Astrocyte (in vitro differentiated cells and primary cell): ENCODE measurements around the gene SMARCA2. TPM values are rescaled to one million over a fixed set of nuclear protein-coding genes. Genes with fewer than 3 reads are reported as not detected.

ENCODE experiments used
- DNase-seq: peaks from one replicate; pipeline ENCODE4 v3.0.0-alpha.2; 2010; ENCODE audit warnings: low read depth
- FAIRE-seq: peaks from 2 replicates; lab custom pipeline; 2011; peaks lifted over from hg19 to GRCh38; lab: Jason Lieb, UNC
- H2AFZ ChIP-seq: 2 replicates; pipeline ENCODE4 v1.6.0; 2012; ENCODE audit warnings: low read depth, low read length, inconsistent platforms
- H3K27ac ChIP-seq: 2 replicates; pipeline ENCODE4 v1.5.1; 2011; ENCODE audit warnings: low read depth, low read length, inconsistent platforms
- H3K27me3 ChIP-seq: 2 replicates; pipeline ENCODE4 v1.6.0; 2011; ENCODE audit warnings: low read length, inconsistent platforms; ENCODE audit not compliant: insufficient read depth
- H3K36me3 ChIP-seq: 2 replicates; pipeline ENCODE4 v1.5.1; 2011; ENCODE audit warnings: low read length, inconsistent platforms; ENCODE audit not compliant: insufficient read depth
- H3K4me1 ChIP-seq: 2 replicates; pipeline ENCODE4 v1.5.1; 2011; ENCODE audit warnings: low read length, inconsistent platforms; ENCODE audit not compliant: insufficient read depth
- H3K4me2 ChIP-seq: 2 replicates; pipeline ENCODE4 v1.6.0; 2012; ENCODE audit warnings: low read length, inconsistent platforms
- H3K4me3 ChIP-seq: 2 replicates; pipeline ENCODE4 v1.5.1; 2011; ENCODE audit warnings: low read depth, mild to moderate bottlenecking, low read length, inconsistent platforms; ENCODE audit not compliant: insufficient read depth
- H3K79me2 ChIP-seq: 2 replicates; pipeline ENCODE4 v1.6.0; 2012; ENCODE audit warnings: mild to moderate bottlenecking, low read length, inconsistent platforms; ENCODE audit not compliant: insufficient read depth
- H3K9ac ChIP-seq: 2 replicates; pipeline ENCODE4 v1.6.0; 2012; ENCODE audit warnings: mild to moderate bottlenecking, low read length, inconsistent platforms
- H3K9me3 ChIP-seq: 2 replicates; pipeline ENCODE4 v1.5.1; 2012; ENCODE audit warnings: low read depth, mild to moderate bottlenecking, low read length, inconsistent platforms; ENCODE audit not compliant: insufficient read depth
- H4K20me1 ChIP-seq: 2 replicates; pipeline ENCODE4 v1.6.0; 2012; ENCODE audit warnings: low read length, inconsistent platforms; ENCODE audit not compliant: insufficient read depth
- H3K27ac Mint-ChIP-seq: one replicate; pipeline ENCODE4 v1.8.0; 2021; ENCODE audit warnings: mild to moderate bottlenecking, mixed read lengths; ENCODE audit not compliant: unreplicated experiment
- H3K27me3 Mint-ChIP-seq: one replicate; pipeline ENCODE4 v1.8.0; 2021; ENCODE audit warnings: low read depth, mixed read lengths; ENCODE audit not compliant: unreplicated experiment
- H3K36me3 Mint-ChIP-seq: one replicate; pipeline ENCODE4 v1.8.0; 2021; ENCODE audit warnings: low read depth, mixed read lengths; ENCODE audit not compliant: unreplicated experiment
- H3K4me1 Mint-ChIP-seq: one replicate; pipeline ENCODE4 v1.8.0; 2021; ENCODE audit warnings: low read depth, mixed read lengths; ENCODE audit not compliant: unreplicated experiment
- H3K4me3 Mint-ChIP-seq: one replicate; pipeline ENCODE4 v1.8.0; 2021; ENCODE audit warnings: mild to moderate bottlenecking, moderate library complexity, mixed read lengths; ENCODE audit not compliant: unreplicated experiment
- H3K9me3 Mint-ChIP-seq: one replicate; pipeline ENCODE4 v1.8.0; 2021; ENCODE audit warnings: mild to moderate bottlenecking, mixed read lengths; ENCODE audit not compliant: unreplicated experiment
- CTCF ChIP-seq: IDR thresholded peaks from 2 replicates; pipeline ENCODE4 v1.5.1; 2011; ENCODE audit warnings: low read depth, mild to moderate bottlenecking, inconsistent platforms, low read length, moderate library complexity; ENCODE audit not compliant: insufficient read depth
- EZH2 ChIP-seq: IDR thresholded peaks from 2 replicates; pipeline ENCODE4 v1.6.1; 2012; ENCODE audit warnings: mild to moderate bottlenecking, low read length, inconsistent platforms; ENCODE audit not compliant: insufficient read depth
- total RNA-seq: library from RNA; stranded (reverse); gene quantifications from 2 replicates; pipeline ENCODE4 v1.2.1, GENCODE V29; 2021

The SMARCA2 gene
- total RNA-seq, 1 donor from 2014 or later, result 54.2 TPM

- no peak overlapping the region for H2AFZ ChIP-seq
- no peak for DNase-seq
- FAIRE-seq, result no peak
Observed at GRCh38 chr9:2234371-2234893, 219.3 kb downstream of the SMARCA2 start.

GRCh38 chr9:2235623-2236022, 220.5 kb downstream of the SMARCA2 start:
- Histone ChIP-seq H3K9me3 (no peaks in the 10 kb centered on the region), H3K4me1 (peaks cover 4% of the 10 kb centered on the region), H4K20me1 (no peaks in the 10 kb centered on the region), H3K36me3 (no peaks in the 10 kb centered on the region), H3K9ac (no peak overlapping the region), H3K79me2 (no peaks in the 10 kb centered on the region), H3K27ac (no peak overlapping the region), H2AFZ (no peak overlapping the region), H3K27me3 (peaks cover 3% of the 10 kb centered on the region), H3K4me3 (no peak overlapping the region), H3K4me2 (no peak overlapping the region)
- Mint-ChIP-seq H3K36me3 (no peaks in the 10 kb centered on the region), H3K4me3 (no peak overlapping the region), H3K9me3 (peaks cover 7% of the 10 kb centered on the region), H3K4me1 (peaks cover 4% of the 10 kb centered on the region), H3K27me3 (no peaks in the 10 kb centered on the region), H3K27ac (no peak overlapping the region)
- FAIRE-seq (no peak), DNase-seq (no peak)
- TF ChIP-seq EZH2, result no peak
- no peak for TF ChIP-seq CTCF

More at GRCh38 chr9:2234371-2234893, 219.3 kb downstream of the SMARCA2 start:
- Histone ChIP-seq H3K27ac (no peak overlapping the region), H3K9me3 (no peaks in the 10 kb centered on the region), H3K9ac (no peak overlapping the region), H3K4me2 (no peak overlapping the region), H3K4me1 (peaks cover 4% of the 10 kb centered on the region), H3K4me3 (no peak overlapping the region), H3K27me3 (peaks cover 3% of the 10 kb centered on the region), H4K20me1 (no peaks in the 10 kb centered on the region), H3K36me3 (no peaks in the 10 kb centered on the region), H3K79me2 (no peaks in the 10 kb centered on the region)
- no peak overlapping the region for H3K4me3 Mint-ChIP-seq
- peaks cover 7% of the 10 kb centered on the region for H3K9me3 Mint-ChIP-seq
- TF ChIP-seq CTCF (no peak), EZH2 (no peak)
- H3K4me1 Mint-ChIP-seq, result peaks cover 7% of the 10 kb centered on the region
- H3K27me3 Mint-ChIP-seq, result no peaks in the 10 kb centered on the region
- no peaks in the 10 kb centered on the region for H3K36me3 Mint-ChIP-seq
- peak overlapping the region; percentile 5 for H3K27ac Mint-ChIP-seq

GRCh38 chr9:2236850-2237249, 221.7 kb downstream of the SMARCA2 start:
- no peaks in the 10 kb centered on the region for H4K20me1 ChIP-seq
- peaks cover 13% of the 10 kb centered on the region for H3K4me1 ChIP-seq
- peaks cover 4% of the 10 kb centered on the region for H3K4me1 Mint-ChIP-seq
- H3K79me2 ChIP-seq, result no peaks in the 10 kb centered on the region
- H3K27me3 Mint-ChIP-seq, result no peaks in the 10 kb centered on the region
- DNase-seq, result no peak
- no peak overlapping the region for H3K4me2 ChIP-seq
- H3K9ac ChIP-seq, result no peak overlapping the region
- no peak overlapping the region for H2AFZ ChIP-seq
- H3K36me3 ChIP-seq, result no peaks in the 10 kb centered on the region
- TF ChIP-seq EZH2 (no peak), CTCF (no peak)
- no peak overlapping the region for H3K4me3 Mint-ChIP-seq
- no peak overlapping the region for H3K27ac ChIP-seq
- FAIRE-seq, result no peak
- no peak overlapping the region for H3K4me3 ChIP-seq
- H3K36me3 Mint-ChIP-seq, result no peaks in the 10 kb centered on the region
- H3K9me3 ChIP-seq, result no peaks in the 10 kb centered on the region
- peaks cover 3% of the 10 kb centered on the region for H3K9me3 Mint-ChIP-seq
- no peak overlapping the region for H3K27ac Mint-ChIP-seq
- H3K27me3 ChIP-seq, result peaks cover 3% of the 10 kb centered on the region
